HG03175 (cell line): ENCODE data around the gene SYNE1.
A peak's percentile ranks its signal among the peaks of the same experiment; 100 is the strongest.

Source experiments
- ATAC-seq: cut with Tn5 transposase; IDR thresholded peaks from one replicate; pipeline ENCODE4 v1.9.1; 2021; ENCODE audit warnings: mild to moderate bottlenecking, moderate library complexity; ENCODE audit not compliant: unreplicated experiment

The SYNE1 gene

DNA sequence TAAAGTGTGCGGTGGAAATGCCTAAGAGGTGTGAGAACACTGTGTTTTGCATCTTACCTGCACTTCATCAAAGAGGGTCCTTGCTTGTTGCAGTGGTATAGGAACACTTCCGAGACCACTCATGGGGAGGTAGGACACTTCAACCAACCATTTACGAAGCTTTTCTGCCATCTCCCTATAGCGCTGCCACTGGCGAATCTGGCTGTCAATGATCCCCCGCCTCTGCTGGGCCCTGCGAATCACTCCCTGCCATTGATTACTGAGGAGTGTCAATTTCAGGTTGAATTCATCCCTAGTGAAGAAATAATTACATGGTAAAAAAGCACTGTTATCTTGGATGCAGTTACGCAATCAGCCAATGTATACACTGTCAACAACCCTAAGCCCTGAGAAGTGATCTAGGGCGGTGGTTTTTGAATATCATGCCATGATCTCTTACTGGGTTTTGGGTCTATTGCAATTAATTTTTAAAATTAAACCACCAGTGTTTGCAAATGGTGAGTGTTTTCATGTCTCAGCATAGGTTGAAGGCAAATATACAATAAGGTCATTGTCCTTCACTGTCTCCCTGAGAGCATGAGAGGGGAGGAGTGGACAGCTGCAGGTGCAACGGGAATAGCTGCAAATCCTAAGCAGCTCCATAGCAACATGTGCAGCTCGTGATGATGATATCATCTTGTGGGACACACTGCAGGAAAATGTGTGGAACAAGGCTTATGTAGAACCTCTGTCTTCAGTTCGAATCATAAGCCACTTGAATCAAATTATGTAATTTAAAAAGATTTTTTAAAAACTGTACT, 429.0 kb downstream of the SYNE1 start:
- ATAC-seq, result no peak

DNA sequence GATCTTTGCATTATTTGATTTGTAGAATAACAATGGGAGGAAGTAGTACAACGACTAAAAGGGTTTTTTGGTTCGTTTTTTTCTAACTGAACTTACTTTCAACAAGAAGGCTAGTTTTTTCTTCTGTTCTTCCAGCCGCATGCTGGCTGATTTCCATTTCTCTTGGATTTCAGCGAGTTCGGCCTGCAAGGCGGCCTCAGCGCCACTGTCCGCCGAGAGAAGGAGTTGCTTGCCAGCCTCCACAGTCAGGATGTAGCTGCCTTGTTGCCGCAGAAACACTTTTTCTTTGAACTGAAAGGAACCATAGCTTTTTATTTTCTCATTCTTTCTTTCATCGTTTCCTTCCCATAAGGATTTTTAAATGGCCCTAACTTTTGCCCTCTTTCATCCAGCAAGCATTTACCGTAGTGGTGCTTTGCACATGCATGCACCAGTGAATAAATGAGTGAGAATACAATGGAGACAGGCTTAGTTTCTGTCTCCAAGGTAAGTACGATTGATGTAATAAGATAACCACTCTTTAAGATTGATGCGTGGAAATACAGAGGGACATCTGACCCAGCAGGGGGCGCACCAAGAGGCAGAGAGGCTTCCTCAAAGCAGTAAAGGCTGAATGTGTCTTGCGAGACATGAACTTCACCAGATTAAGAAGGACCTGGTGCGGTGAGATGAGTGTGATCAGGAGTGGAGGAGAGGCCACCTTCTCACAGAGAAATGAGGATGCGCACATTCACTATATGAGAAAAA, 430.9 kb downstream of the SYNE1 start:
- no peak for ATAC-seq

- no peak for ATAC-seq
Observed at GRCh38 chr6:152204591-152204990, 432.6 kb downstream of the SYNE1 start.

DNA sequence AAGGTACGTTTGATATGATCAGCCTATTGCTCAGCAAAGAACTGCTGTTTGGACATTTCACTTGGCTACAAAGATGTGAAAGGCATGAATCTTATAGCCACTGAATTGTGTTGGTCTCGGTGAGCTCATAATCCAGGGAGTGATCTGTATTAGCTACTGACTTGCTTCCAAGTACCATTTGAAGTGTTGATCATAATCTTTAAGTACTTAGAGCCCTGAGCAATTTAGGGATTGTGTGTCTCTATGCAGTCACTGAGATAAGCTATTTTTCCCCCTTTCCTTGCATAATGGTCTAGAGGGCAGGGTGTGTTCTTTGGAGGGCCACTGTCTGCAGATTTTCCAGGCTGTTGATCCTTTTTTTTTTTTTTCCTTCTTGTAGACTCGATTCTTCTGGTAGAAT, 436.0 kb downstream of the SYNE1 start:
- ATAC-seq, result no peak

GRCh38 chr6:152195896-152196295, 441.3 kb downstream of the SYNE1 start:
- ATAC-seq, result no peak

- no peak for ATAC-seq
Observed at GRCh38 chr6:152189736-152190135, 447.4 kb downstream of the SYNE1 start.

- no peak for ATAC-seq
Observed at GRCh38 chr6:152188011-152188410, 449.2 kb downstream of the SYNE1 start.

GRCh38 chr6:152186840-152187239, 450.3 kb downstream of the SYNE1 start:
- ATAC-seq, result no peak

GRCh38 chr6:152184917-152185574, 452.1 kb downstream of the SYNE1 start:
- peak; percentile 75 for ATAC-seq

DNA sequence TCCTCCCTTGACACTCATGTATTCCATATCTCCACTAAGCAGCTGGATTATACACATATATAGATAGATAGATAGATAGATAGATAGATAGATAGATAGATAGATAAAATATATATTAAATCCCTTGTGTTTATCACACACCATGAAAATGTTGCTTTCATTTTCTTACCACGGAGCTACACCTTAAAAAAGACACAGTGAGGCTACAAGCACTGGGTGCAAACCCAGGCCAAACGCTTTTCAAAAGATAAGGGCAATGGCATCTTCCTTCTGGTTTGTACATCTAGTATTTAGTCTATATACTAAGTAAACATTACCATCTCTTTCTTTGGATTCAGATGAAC, 452.6 kb downstream of the SYNE1 start:
- peak; percentile 47 for ATAC-seq

GRCh38 chr6:152180601-152181000, 456.6 kb downstream of the SYNE1 start:
- ATAC-seq, result no peak

DNA sequence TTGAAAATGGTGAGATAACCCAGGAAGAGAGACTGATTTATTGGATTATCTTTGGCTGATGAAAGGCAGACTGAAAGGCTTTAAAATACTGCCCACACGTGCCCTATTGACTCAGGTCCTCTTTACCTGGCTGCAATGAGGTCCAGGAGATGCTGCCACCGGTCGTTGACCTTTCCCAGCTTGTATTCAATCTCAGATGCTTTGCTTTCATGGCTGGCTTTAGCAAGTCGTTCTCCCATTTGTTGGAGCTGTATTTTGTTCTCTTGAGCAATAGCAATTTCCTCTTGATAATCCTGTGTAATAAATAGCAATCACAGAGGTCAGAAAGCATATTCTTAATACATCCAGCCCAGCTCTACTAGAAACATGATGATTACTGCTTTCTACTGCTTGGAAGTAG, 460.9 kb downstream of the SYNE1 start:
- ATAC-seq, result no peak

GRCh38 chr6:152173957-152174356, 463.2 kb downstream of the SYNE1 start:
- no peak for ATAC-seq

- no peak for ATAC-seq
Observed at GRCh38 chr6:152173321-152173720, 463.8 kb downstream of the SYNE1 start.

GRCh38 chr6:152170702-152171667, 466.2 kb downstream of the SYNE1 start:
- peak; percentile 99 for ATAC-seq

DNA sequence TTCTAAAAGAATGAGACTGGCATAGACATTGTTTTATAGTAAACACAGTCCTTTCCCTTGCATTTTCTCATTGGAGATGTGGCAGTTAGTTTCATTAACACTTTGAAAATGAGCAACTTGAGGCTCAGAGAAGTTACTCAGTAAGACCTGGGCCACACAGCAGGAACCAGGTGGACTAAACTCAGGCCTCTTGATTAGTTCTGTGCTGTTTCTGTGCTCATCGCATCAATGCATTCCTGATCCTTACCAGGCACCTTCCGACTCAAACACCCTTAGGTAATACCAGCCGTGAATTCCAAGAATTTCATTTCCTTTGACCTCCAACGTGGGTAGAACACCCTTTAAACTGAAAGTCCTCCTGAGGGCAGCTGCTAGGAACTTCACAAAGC, 466.9 kb downstream of the SYNE1 start:
- no peak for ATAC-seq

- no peak for ATAC-seq
Observed at GRCh38 chr6:152167641-152168603, 469.2 kb downstream of the SYNE1 start.

DNA sequence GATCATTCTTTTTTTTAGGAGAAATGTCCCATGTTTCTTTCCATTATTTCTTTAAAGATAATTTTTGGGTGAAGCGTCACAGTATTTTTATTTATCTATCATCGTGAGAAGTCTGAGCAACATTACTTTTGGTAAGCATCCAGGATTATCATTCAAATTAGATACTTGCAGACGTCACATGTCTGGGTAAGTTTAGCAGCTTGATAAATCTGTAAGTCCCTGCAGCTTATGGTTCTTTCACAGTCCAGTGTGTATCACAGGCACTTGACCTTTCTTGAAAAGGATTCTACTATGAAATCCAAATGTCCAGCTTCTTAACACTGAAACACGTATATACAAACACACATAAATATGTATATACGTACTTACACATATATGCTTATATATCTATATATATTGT, 470.3 kb downstream of the SYNE1 start:
- no peak for ATAC-seq

DNA sequence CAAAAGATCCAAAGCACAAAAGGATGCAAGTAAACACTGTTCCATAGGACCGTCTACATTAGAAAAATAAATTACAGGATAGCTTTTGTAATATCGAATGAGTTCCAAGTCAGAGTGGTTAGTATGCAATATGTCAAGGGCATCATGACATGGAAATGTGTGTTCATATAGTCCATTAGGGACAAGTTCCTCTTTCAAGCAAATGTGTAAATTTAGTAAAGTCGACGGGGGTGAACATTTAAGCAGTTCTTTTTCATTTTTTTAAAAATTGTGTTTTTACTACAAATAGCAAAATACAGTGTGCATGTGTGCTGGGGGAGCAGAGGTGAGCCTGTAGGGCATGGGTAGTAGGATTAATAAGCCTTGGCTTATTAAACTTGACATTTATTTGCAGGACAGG, 470.7 kb downstream of the SYNE1 start:
- ATAC-seq, result no peak

DNA sequence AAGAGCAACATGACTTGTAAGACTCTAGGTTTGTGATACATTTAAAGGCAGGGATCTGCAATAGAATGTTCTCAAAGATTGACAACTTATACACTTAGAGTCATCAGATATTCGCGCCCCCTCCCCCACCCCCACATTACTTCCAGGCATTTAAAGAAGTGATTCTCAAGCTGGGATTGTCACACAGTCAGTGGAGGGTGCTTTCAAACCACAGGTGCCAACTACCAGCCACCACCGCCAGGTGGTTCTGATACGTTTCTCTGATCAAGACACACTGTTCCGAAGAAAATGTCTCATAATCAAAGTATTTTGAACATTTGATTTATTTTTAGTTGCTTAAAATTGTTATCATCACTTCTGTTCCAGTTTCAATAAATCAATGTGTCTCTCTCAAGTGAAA, 472.2 kb downstream of the SYNE1 start:
- no peak for ATAC-seq
